Measurements from ENCODE around the gene ARHGEF40. TPM values are rescaled to one million over a fixed set of nuclear protein-coding genes. Genes with fewer than 3 reads are reported as not detected.

The ARHGEF40 gene
- total RNA-seq, 4 donors from 2014 or later, result 10.4 to 15.7 (median 12.9) TPM

DNA sequence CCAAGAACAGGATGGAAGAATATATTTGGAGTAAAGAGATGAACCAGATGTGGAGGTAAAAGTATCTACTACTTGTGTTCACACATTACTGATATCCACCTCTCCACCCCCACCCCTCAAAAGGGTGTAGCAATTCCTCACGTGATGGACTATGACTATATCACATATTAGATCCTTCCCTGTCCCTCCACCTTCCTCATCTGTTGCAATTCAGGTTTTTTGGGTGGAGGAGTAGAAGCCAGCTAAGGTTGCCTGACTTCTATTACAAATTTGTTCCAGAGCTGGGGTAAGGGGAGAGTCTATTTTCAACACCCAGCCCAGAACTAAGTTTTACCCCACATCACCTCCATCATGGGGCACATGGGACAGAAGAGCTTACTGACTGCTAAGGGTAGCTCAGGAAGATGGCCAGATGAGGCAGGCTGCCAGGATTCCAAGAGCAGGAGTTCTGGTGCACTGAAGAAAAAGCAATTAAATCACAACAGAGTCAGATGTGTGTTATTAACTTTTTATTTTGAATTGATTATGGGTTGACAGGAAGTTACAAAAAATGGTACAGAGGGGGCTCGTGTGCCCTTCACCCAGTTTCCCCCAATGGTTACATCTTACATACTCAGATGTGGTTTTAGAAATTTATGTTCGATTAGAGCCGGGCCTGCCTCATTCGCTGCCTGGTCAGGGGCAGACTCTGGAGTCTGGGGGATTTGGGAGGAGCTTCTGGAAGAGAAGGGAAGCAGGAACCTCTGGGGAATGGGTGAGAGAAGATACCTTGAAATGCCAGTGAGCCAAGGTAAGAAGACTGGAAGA lies 37.6 kb upstream of the ARHGEF40 start:
- peak in 1 of 2 donors; percentile 73 for DNase-seq
- ATAC-seq, result peak; percentile 64 to 71
- H3K36me3 ChIP-seq, result no peaks in the 10 kb centered on the region
- H3K4me3 ChIP-seq, result no peak overlapping the region
- in situ Hi-C loops (cut with MboI; ENCODE audit: low sequenced_read_pairs in 4 of 4), result loop anchor here in 1 of 4 donors (25.0 kb wide), 1 partner anchor 570 kb away; the partner anchor contains the start of genes APEX1, OSGEP, PIP4P1 and PNP
- TF ChIP-seq POLR2A (IDR thresholded peaks at IDR 0.05) (no peak), CTCF (IDR thresholded peaks at IDR 0.05 in 4 of 5, conservative IDR thresholded peaks at IDR 0.05 in 1 of 5) (no peak)
- no peaks in the 10 kb centered on the region for H3K9me3 ChIP-seq
- intact Hi-C loops (cut with DNase I; ENCODE audit: low total_unique reads), result no loop called here
- peak overlapping the region in 3 of 4 donors; percentile 48 to 55 (median 52) for H3K27ac ChIP-seq
- no peaks in the 10 kb centered on the region for H3K27me3 ChIP-seq
- peaks cover 19 to 47% of the 10 kb centered on the region in 2 donors for H3K4me1 ChIP-seq

- Histone ChIP-seq H3K4me1 (peaks cover 20 to 48% of the 10 kb centered on the region in 2 donors), H3K4me3 (no peak overlapping the region), H3K9me3 (no peaks in the 10 kb centered on the region), H3K27ac (peak overlapping the region in 3 of 4 donors; percentile 48 to 55 (median 52)), H3K27me3 (no peaks in the 10 kb centered on the region), H3K36me3 (no peaks in the 10 kb centered on the region)
- intact Hi-C loops (cut with DNase I; ENCODE audit: low total_unique reads) (no loop called here), in situ Hi-C loops (cut with MboI; ENCODE audit: low sequenced_read_pairs in 4 of 4) (loop anchor here in 1 of 4 donors (25.0 kb wide), 1 partner anchor 571 kb away; the partner anchor contains the start of genes APEX1, OSGEP, PIP4P1 and PNP)
- DNase-seq, result no peak
- no peak for ATAC-seq
- TF ChIP-seq CTCF (IDR thresholded peaks at IDR 0.05 in 4 of 5, conservative IDR thresholded peaks at IDR 0.05 in 1 of 5) (no peak), POLR2A (IDR thresholded peaks at IDR 0.05) (no peak)
These were observed 36.9 kb upstream of the ARHGEF40 start for GRCh38 chr14:21033133-21033698.

- Histone ChIP-seq H3K4me1 (peaks cover 29 to 57% of the 10 kb centered on the region in 2 donors), H3K27me3 (no peaks in the 10 kb centered on the region), H3K4me3 (no peak within 1 kb of the TSS), H3K27ac (peak within 1 kb of the TSS in 3 of 4 donors; percentile 23 to 83 (median 35)), H3K9me3 (no peaks in the 10 kb centered on the region), H3K36me3 (no peaks in the 10 kb centered on the region)
- no peak for ATAC-seq
- DNase-seq, result no peak
- TF ChIP-seq POLR2A (IDR thresholded peaks at IDR 0.05), result no peak
- no peak for TF ChIP-seq CTCF (IDR thresholded peaks at IDR 0.05 in 4 of 5, conservative IDR thresholded peaks at IDR 0.05 in 1 of 5)
- in situ Hi-C loops (cut with MboI; ENCODE audit: low sequenced_read_pairs in 4 of 4), result loop anchor here in 1 of 4 donors (25.0 kb wide), 1 partner anchor 572 kb away; the partner anchor contains the start of genes APEX1, OSGEP, PIP4P1 and PNP
- intact Hi-C loops (cut with DNase I; ENCODE audit: low total_unique reads), result no loop called here
These were observed 35.4 kb upstream of the ARHGEF40 start, which contains the start of gene RNASE13 for GRCh38 chr14:21034707-21035106. Gene RNASE13 (minus strand): TSS chr14:21034807. CDS start chr14:21034288, 519 bp downstream.

DNA sequence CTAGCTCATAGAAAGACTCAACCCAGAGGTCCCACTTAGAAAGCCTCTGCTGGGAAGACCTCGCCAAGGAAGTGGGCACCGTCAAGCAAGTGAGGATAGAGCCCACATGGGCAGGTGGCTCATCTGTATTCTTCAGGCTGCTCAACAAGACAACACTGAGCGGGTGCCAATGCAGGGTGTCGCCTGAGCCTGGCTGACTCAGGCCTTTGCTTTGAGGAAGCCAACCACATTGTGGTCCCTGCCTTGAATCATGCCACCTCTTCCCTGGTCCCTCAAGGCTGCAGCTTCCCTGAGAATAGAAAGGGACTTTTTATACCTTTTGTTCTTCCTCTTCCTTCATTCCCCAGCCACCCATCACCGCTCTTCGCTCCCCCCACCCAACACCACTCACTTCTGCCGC lies 33.4 kb upstream of the ARHGEF40 start:
- ATAC-seq (no peak), DNase-seq (peak in 1 of 2 donors; percentile 61)
- no peaks in the 10 kb centered on the region for H3K9me3 ChIP-seq
- peak overlapping the region; percentile 64 to 91 (median 83) for H3K27ac ChIP-seq
- peaks cover 46 to 67% of the 10 kb centered on the region in 2 donors for H3K4me1 ChIP-seq
- H3K27me3 ChIP-seq, result no peaks in the 10 kb centered on the region
- intact Hi-C loops (cut with DNase I; ENCODE audit: low total_unique reads) (no loop called here), in situ Hi-C loops (cut with MboI; ENCODE audit: low sequenced_read_pairs in 4 of 4) (loop anchor here in 1 of 4 donors (25.0 kb wide), 1 partner anchor 574 kb away; the partner anchor contains the start of genes APEX1, OSGEP, PIP4P1 and PNP)
- H3K36me3 ChIP-seq, result no peaks in the 10 kb centered on the region
- no peak for TF ChIP-seq CTCF (IDR thresholded peaks at IDR 0.05 in 4 of 5, conservative IDR thresholded peaks at IDR 0.05 in 1 of 5)
- no peak for TF ChIP-seq POLR2A (IDR thresholded peaks at IDR 0.05)
- no peak overlapping the region for H3K4me3 ChIP-seq
